DMS153 treated with DMSO at 0.1 percent for 48 hours (cell line): ENCODE measurements around the gene IHH.

Experiments
- DNase-seq: peaks from one replicate; lab custom pipeline; 2025; ENCODE audit not compliant: unreplicated experiment; lab: John Stamatoyannopoulos, UW

The IHH gene

GRCh38 chr2:219060821-219061791, at the start of gene IHH:
TSS of gene IHH (minus strand) at chr2:219060921. CDS start at chr2:219060467, 454 bp downstream.
- no peak for DNase-seq

GRCh38 chr2:219109471-219109870, 48.8 kb upstream of the IHH start:
- DNase-seq: no peak

- DNase-seq: no peak
These were observed 47.0 kb upstream of the IHH start for GRCh38 chr2:219107758-219108157.

- DNase-seq: no peak
These were observed 45.5 kb upstream of the IHH start for GRCh38 chr2:219106251-219106650.

GRCh38 chr2:219104107-219105035, 43.6 kb upstream of the IHH start:
- peak; percentile 14 for DNase-seq

- DNase-seq: no peak
These were observed 38.6 kb upstream of the IHH start for GRCh38 chr2:219099329-219099728.

GRCh38 chr2:219095406-219095935, 34.8 kb upstream of the IHH start:
- DNase-seq: no peak

- DNase-seq: no peak
These were observed 33.5 kb upstream of the IHH start for GRCh38 chr2:219094171-219094570.

- no peak for DNase-seq
These were observed 29.9 kb upstream of the IHH start for GRCh38 chr2:219090436-219091299.

- no peak for DNase-seq
These were observed 28.6 kb upstream of the IHH start for GRCh38 chr2:219089330-219089729.

- no peak for DNase-seq
These were observed 27.1 kb upstream of the IHH start for GRCh38 chr2:219087848-219088247.

GRCh38 chr2:219087361-219087760, 26.6 kb upstream of the IHH start:
- DNase-seq: no peak

- DNase-seq: no peak
These were observed 25.5 kb upstream of the IHH start for GRCh38 chr2:219086196-219086595.

GRCh38 chr2:219084791-219085190, 24.1 kb upstream of the IHH start:
- DNase-seq: no peak

GRCh38 chr2:219082332-219082958, 21.7 kb upstream of the IHH start:
- DNase-seq: no peak

- no peak for DNase-seq
These were observed 21.1 kb upstream of the IHH start for GRCh38 chr2:219081701-219082331.

GRCh38 chr2:219081096-219081495, 20.4 kb upstream of the IHH start:
- DNase-seq: no peak

- DNase-seq: no peak
These were observed 18.7 kb upstream of the IHH start for GRCh38 chr2:219079417-219079816.

- DNase-seq: no peak
These were observed 18.2 kb upstream of the IHH start for GRCh38 chr2:219078951-219079350.

GRCh38 chr2:219078126-219078525, 17.4 kb upstream of the IHH start:
- DNase-seq: no peak
